ENCODE results near the gene KRAS. TPM values are rescaled to one million over a fixed set of nuclear protein-coding genes. Genes with fewer than 3 reads are reported as not detected.

Gene KRAS
- total RNA-seq, 2 donors from 2014 or later, result 9.6 to 9.9 TPM

DNA sequence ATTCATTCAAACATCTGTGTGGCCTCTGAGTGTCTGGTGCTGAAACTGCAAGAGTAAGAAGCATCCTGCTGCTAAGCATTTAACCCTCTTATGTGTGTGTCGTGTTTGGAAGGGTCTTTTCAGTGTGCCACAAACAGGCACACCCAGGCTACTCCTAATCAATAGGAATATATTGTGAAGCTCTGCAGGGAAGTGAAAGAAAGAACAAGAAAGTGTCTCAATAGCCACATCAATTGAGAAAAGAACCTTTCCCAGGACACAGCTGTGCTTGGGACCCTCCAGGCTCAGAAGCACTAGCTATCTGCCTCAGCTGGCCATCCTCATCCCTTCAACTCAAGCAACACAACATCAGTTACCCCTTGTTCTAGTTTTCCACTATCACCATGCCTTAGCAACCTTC is 13.4 kb upstream of the KRAS start:
- no peak for DNase-seq (ENCODE audit: low spot score)
- no peaks in the 10 kb centered on the region for H3K4me1 ChIP-seq
- no peak overlapping the region for H3K4me3 ChIP-seq
- no peaks in the 10 kb centered on the region for H3K27me3 ChIP-seq
- H3K36me3 ChIP-seq, result no peaks in the 10 kb centered on the region
- no peaks in the 10 kb centered on the region for H3K9me3 ChIP-seq
- TF ChIP-seq, protein P1, sequence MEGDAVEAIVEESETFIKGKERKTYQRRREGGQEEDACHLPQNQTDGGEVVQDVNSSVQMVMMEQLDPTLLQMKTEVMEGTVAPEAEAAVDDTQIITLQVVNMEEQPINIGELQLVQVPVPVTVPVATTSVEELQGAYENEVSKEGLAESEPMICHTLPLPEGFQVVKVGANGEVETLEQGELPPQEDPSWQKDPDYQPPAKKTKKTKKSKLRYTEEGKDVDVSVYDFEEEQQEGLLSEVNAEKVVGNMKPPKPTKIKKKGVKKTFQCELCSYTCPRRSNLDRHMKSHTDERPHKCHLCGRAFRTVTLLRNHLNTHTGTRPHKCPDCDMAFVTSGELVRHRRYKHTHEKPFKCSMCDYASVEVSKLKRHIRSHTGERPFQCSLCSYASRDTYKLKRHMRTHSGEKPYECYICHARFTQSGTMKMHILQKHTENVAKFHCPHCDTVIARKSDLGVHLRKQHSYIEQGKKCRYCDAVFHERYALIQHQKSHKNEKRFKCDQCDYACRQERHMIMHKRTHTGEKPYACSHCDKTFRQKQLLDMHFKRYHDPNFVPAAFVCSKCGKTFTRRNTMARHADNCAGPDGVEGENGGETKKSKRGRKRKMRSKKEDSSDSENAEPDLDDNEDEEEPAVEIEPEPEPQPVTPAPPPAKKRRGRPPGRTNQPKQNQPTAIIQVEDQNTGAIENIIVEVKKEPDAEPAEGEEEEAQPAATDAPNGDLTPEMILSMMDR (IDR thresholded peaks at IDR 0.05), result no peak
- H3K27ac ChIP-seq, result no peak overlapping the region

GRCh38 chr12:25263594-25263993 is 12.9 kb upstream of the KRAS start:
- Histone ChIP-seq H3K4me1 (no peaks in the 10 kb centered on the region), H3K9me3 (no peaks in the 10 kb centered on the region), H3K27ac (no peak overlapping the region), H3K4me3 (no peak overlapping the region), H3K36me3 (no peaks in the 10 kb centered on the region), H3K27me3 (no peaks in the 10 kb centered on the region)
- TF ChIP-seq, protein P1 (IDR thresholded peaks at IDR 0.05), result no peak
- DNase-seq (ENCODE audit: low spot score), result no peak

DNA sequence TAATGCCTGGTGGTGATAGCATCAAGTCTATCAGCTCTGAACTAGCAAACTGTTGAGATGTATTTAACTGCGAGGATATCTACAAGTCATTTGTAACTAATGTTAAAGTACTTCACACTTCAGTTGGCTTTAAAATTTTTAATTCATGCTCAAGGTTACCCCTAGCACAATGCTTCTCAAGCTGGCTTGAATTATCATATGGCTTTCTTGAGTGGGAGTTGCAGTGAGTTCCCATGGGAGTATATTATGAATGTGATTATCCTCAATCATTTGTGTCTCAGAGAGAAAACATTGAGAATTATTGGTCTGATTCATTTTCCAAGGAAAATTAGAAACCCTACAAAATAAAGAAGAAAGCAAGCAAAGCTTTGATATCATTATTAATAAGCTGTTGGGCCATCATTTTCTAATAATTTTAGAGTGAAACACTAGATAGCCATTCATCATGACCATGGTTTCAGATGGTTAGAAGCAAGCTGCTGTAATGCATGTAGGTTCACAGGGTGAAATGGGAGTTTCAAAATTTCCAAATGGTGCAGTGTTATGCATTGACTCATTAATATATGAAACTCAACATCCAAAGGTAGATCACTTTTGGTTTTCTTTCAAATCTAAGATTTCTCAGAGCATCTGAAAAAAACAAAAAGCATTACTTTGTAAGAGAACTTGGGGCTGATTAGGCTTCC is 11.8 kb upstream of the KRAS start:
- Histone ChIP-seq H3K27ac (no peak overlapping the region), H3K4me3 (no peak overlapping the region), H3K9me3 (no peaks in the 10 kb centered on the region), H3K4me1 (no peaks in the 10 kb centered on the region), H3K27me3 (no peaks in the 10 kb centered on the region), H3K36me3 (no peaks in the 10 kb centered on the region)
- no peak for DNase-seq (ENCODE audit: low spot score)
- TF ChIP-seq, protein P1 (IDR thresholded peaks at IDR 0.05), result no peak

GRCh38 chr12:25257590-25258324 is 7.0 kb upstream of the KRAS start:
- H3K27ac ChIP-seq, result no peak overlapping the region
- H3K36me3 ChIP-seq, result no peaks in the 10 kb centered on the region
- TF ChIP-seq, protein P1 (IDR thresholded peaks at IDR 0.05), result no peak
- H3K9me3 ChIP-seq, result no peaks in the 10 kb centered on the region
- H3K27me3 ChIP-seq, result no peaks in the 10 kb centered on the region
- H3K4me3 ChIP-seq, result no peak overlapping the region
- no peaks in the 10 kb centered on the region for H3K4me1 ChIP-seq
- no peak for DNase-seq (ENCODE audit: low spot score)

DNA sequence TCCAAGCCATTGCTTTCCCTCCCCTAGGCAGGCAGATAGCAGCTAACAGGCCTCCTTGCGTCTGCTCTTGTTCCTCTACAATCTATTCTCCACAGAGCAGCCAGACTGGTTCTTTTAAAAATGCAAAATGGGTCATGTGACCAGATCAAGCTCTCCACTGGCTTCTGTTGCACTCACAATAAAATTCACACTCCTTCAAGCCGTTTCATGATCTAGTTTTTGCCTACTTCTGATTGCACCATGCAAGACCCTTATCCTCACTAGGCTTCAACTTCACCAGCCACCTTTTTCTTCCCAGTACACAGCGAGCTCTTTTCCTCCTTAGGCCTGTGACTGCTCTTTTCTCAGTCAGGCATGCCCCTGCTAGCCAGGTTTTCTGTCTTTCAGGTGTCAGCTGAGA is 6.1 kb upstream of the KRAS start:
- Histone ChIP-seq H3K36me3 (no peaks in the 10 kb centered on the region), H3K4me1 (no peaks in the 10 kb centered on the region), H3K9me3 (no peaks in the 10 kb centered on the region), H3K27ac (no peak overlapping the region), H3K4me3 (no peak overlapping the region), H3K27me3 (no peaks in the 10 kb centered on the region)
- DNase-seq (ENCODE audit: low spot score), result no peak
- TF ChIP-seq, protein P1 (IDR thresholded peaks at IDR 0.05), result no peak
